GM12892 (cell line): ENCODE measurements around the gene RSKR.

Experiments used
- POLR2A ChIP-seq: IDR thresholded peaks from 2 replicates; pipeline ENCODE4 v1.6.1; 2011; ENCODE audit warnings: low read depth, low read length, control low read depth
- POLR2AphosphoS5 ChIP-seq: IDR thresholded peaks from 2 replicates; pipeline ENCODE4 v1.6.1; 2011; ENCODE audit warnings: low read depth, low read length, control low read depth

- TF ChIP-seq POLR2AphosphoS5 (no peak), POLR2A (no peak)
Observed at GRCh38 chr17:28648698-28649097, 34.7 kb upstream of the RSKR start.
